Esophagus muscularis mucosa (tissue), 4 donors: ENCODE data around the gene PEX5L. TPM values are rescaled to one million over a fixed set of nuclear protein-coding genes. Genes with fewer than 3 reads are reported as not detected.

ENCODE experiments used
- DNase-seq: peaks from one replicate; pipeline ENCODE4 v3.0.0-alpha.2; 2017; ENCODE audit errors: extremely low spot score
- H3K27ac ChIP-seq, 4 donors: fragments of 200-600 bp; sonication (generic); replicated peaks in 1 of 4; 1 replicate in 3 of 4; 2 replicates in 1 of 4; pipeline ENCODE4 v1.5.1; 2016 to 2019; ENCODE audit warnings: mild to moderate bottlenecking in 1 of 4
- H3K27me3 ChIP-seq, 4 donors: fragments of 200-600 bp; sonication (generic); one replicate each; pipeline versions ENCODE4 v1.5.1 to v1.6.0; 2016 to 2019
- H3K36me3 ChIP-seq, 4 donors: fragments of 200-600 bp; sonication (generic); one replicate each; pipeline ENCODE4 v1.5.1; 2016 to 2019
- H3K4me1 ChIP-seq, 4 donors: fragments of 200-600 bp; sonication (generic); one replicate each; pipeline ENCODE4 v1.5.1; 2016 to 2019
- H3K4me3 ChIP-seq, 4 donors: fragments of 200-600 bp; sonication (generic); 1 replicate in 2 of 4; 2 replicates in 2 of 4; pipeline ENCODE4 v1.5.1; 2016 to 2019; ENCODE audit warnings: mild to moderate bottlenecking in 4 of 4, moderate library complexity in 1 of 4
- H3K9me3 ChIP-seq, 4 donors: fragments of 200-600 bp; sonication (generic); 1 replicate in 3 of 4; 2 replicates in 1 of 4; pipeline ENCODE4 v1.5.1; 2016 to 2019
- EP300 ChIP-seq: sonication (generic); formaldehyde crosslinking; IDR thresholded peaks from one replicate; pipeline ENCODE4 v1.6.1; 2017; ENCODE audit warnings: antibody characterized with exemption
- POLR2A ChIP-seq: fragments of 450-650 bp; IDR thresholded peaks from one replicate; pipeline ENCODE4 v1.6.1; 2017; ENCODE audit warnings: antibody characterized with exemption, moderate library complexity, mild to moderate bottlenecking, low read depth
- POLR2AphosphoS5 ChIP-seq, 2 donors: sonication (generic); formaldehyde crosslinking; IDR thresholded peaks; one replicate each; pipeline ENCODE4 v1.6.1; 2017; ENCODE audit warnings: antibody characterized with exemption in 2 of 2
- WGBS: methylation state at CpG from one replicate; pipeline ENCODE4 v1.1.5; 2018; 5-methylcytosine and 5-hydroxymethylcytosine counted together
- intact Hi-C: fragments of 100-400 bp; cut with DNase I; formaldehyde crosslinking; loops from one replicate; pipeline ENCODE4 v1.15.1; 2023
- total RNA-seq, 4 donors: library from RNA; depleted of rRNA; stranded (reverse); fragments of >200 nt; gene quantifications; one replicate each; pipeline versions ENCODE4 v1.1.0 to v1.2.1, GENCODE V29; 2016
- TF ChIP-seq, protein P1 (sequence below), 3 experiments: fragments of 200-600 bp in 2 of 3; fragments of 450-650 bp in 1 of 3; sonication (generic) in 2 of 3; IDR thresholded peaks; one replicate each; pipeline ENCODE4 v1.5.1; 2017 to 2019; ENCODE audit warnings: antibody characterized with exemption in 3 of 3, mild to moderate bottlenecking in 2 of 3, moderate library complexity in 1 of 3

PEX5L gene
- total RNA-seq, 4 donors from 2014 or later = 0.06 to 0.78 TPM; not detected in 2

DNA sequence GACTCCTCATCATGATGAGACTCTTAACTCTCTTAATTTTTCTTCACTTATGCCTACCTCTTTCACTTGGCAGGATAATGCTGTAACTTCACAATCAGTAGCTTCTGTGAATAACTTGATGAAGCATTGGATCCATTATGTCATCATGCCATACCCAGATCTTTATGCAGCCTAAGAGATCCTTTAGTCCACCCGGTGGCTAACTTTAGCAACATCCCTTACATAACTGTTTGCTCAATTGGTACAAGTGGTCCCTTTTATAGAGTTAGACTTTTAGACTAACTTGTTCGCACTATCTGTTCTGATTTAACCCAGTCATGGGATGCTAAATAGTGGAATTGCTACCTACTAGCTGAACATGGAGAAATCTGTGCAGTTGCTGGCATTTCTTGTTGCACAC is 199.4 kb downstream of the PEX5L start:
- DNase-seq = no peak
- Histone ChIP-seq H3K27ac (no peak overlapping the region), H3K36me3 (no peaks in the 10 kb centered on the region), H3K4me3 (no peak overlapping the region), H3K27me3 (no peaks in the 10 kb centered on the region), H3K4me1 (no peaks in the 10 kb centered on the region), H3K9me3 (no peaks in the 10 kb centered on the region)
- intact Hi-C loops = no loop called here
- 67% methylated on average over 2 of the region's 2 CpGs for WGBS
- TF ChIP-seq POLR2AphosphoS5 (IDR thresholded peaks at IDR 0.05) (no peak), POLR2A (no peak), EP300 (no peak)

DNA sequence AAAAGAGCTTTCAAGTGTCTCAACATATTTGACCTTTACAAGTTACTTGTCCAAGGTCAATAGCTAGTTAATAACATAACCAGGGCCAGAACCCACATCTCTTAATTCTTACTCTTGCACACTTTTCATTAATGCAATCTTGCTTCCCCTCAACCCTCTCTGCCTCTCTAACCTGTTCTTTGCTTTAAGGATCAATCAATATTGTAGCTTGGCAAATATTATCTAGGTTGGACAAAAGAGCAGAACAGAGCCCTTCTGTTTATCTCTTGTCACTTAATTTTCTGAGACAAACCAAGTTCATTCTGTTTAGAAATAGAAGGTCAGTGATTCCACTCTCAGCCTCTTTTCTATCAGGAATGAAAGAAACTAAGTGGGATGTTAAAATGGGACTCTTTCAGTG is 203.4 kb downstream of the PEX5L start:
- Histone ChIP-seq H3K27me3 (no peaks in the 10 kb centered on the region), H3K9me3 (no peaks in the 10 kb centered on the region), H3K4me1 (no peaks in the 10 kb centered on the region), H3K27ac (no peak overlapping the region), H3K36me3 (no peaks in the 10 kb centered on the region), H3K4me3 (no peak overlapping the region)
- TF ChIP-seq POLR2A (no peak), POLR2AphosphoS5 (IDR thresholded peaks at IDR 0.05) (no peak), EP300 (no peak)
- TF ChIP-seq, protein P1, sequence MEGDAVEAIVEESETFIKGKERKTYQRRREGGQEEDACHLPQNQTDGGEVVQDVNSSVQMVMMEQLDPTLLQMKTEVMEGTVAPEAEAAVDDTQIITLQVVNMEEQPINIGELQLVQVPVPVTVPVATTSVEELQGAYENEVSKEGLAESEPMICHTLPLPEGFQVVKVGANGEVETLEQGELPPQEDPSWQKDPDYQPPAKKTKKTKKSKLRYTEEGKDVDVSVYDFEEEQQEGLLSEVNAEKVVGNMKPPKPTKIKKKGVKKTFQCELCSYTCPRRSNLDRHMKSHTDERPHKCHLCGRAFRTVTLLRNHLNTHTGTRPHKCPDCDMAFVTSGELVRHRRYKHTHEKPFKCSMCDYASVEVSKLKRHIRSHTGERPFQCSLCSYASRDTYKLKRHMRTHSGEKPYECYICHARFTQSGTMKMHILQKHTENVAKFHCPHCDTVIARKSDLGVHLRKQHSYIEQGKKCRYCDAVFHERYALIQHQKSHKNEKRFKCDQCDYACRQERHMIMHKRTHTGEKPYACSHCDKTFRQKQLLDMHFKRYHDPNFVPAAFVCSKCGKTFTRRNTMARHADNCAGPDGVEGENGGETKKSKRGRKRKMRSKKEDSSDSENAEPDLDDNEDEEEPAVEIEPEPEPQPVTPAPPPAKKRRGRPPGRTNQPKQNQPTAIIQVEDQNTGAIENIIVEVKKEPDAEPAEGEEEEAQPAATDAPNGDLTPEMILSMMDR (IDR thresholded peaks at IDR 0.05) = no peak
- intact Hi-C loops = no loop called here
- no peak for DNase-seq

DNA sequence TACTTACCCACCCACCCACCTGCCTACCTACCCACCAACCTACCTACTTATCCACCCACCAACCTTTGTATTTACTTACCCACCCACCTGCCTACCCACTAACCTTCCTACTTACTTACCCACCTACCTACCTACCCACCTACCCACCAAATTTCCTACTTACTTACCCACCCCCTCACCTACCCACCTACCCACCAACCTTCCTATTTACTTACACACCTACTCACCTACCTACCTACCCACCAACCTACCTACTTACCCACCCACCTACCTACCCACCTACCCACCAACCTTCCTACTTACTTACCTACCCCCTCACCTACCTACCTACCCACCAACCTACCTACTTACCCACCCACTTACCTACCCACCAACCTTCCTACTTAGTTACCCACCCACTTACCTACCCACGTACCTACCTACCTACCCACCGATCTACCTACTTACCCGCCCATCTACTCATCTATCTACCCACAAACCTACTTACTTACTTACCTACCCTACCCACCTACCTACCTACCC is 204.3 kb downstream of the PEX5L start:
- Histone ChIP-seq H3K4me3 (no peak overlapping the region), H3K9me3 (no peaks in the 10 kb centered on the region), H3K27ac (no peak overlapping the region), H3K27me3 (no peaks in the 10 kb centered on the region), H3K4me1 (no peaks in the 10 kb centered on the region), H3K36me3 (no peaks in the 10 kb centered on the region)
- no peak for DNase-seq
- intact Hi-C loops = no loop called here
- TF ChIP-seq EP300 (no peak), POLR2AphosphoS5 (IDR thresholded peaks at IDR 0.05) (no peak), POLR2A (no peak)
- TF ChIP-seq, protein P1 (IDR thresholded peaks at IDR 0.05) = no peak
- 91% methylated on average over 3 of the region's 3 CpGs for WGBS

DNA sequence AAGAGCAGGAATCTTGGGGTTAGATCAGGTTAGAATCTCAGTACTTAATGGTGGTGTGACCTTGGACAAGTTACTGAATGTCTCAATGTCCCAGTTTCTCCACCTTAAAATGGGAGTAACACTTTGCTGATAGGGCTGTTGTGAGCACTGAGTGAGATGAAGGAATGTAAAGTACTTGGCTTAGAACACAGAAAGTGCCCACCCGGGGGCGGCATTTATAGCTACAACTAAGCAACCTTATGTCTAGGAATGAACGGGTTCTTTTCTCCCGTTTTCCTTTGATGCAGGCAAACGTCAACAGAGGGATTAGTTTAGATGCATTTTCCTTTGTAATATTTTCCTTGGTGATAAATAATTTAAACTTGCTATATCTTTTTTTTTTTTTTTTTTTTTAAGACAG is 207.3 kb downstream of the PEX5L start:
- intact Hi-C loops = no loop called here
- H3K36me3 ChIP-seq = no peaks in the 10 kb centered on the region
- H3K9me3 ChIP-seq = no peaks in the 10 kb centered on the region
- DNase-seq = no peak
- H3K27me3 ChIP-seq = no peaks in the 10 kb centered on the region
- TF ChIP-seq, protein P1 (IDR thresholded peaks at IDR 0.05) = no peak
- TF ChIP-seq EP300 (no peak), POLR2AphosphoS5 (IDR thresholded peaks at IDR 0.05) (no peak), POLR2A (no peak)
- no peak overlapping the region for H3K27ac ChIP-seq
- H3K4me1 ChIP-seq = no peaks in the 10 kb centered on the region
- H3K4me3 ChIP-seq = no peak overlapping the region
- WGBS = 75% methylated on average over 5 of the region's 5 CpGs

DNA sequence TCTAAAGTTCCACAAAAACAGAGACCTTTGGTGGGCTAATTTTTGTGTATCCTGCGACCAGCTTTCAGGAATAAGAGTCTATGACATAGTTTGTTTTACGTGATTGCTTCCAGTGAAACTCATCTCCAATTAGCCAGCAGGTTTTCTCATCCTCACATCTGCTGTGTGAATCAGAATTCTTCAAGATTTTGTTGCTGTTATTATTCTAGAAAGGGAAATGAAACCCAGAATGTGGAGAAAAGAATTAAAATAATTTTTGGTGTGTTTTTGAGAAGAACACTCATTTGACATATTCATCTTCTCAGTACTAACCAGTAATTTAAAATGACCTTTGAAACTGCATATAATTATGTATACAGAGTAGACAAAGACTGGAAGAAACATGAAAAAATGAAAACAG is 208.0 kb downstream of the PEX5L start:
- no peak for TF ChIP-seq POLR2AphosphoS5 (IDR thresholded peaks at IDR 0.05)
- no peak for TF ChIP-seq EP300
- no peak for TF ChIP-seq POLR2A
- TF ChIP-seq, protein P1 (IDR thresholded peaks at IDR 0.05) = no peak
- H3K27ac ChIP-seq = no peak overlapping the region
- intact Hi-C loops = no loop called here
- no peak for DNase-seq
- no peaks in the 10 kb centered on the region for H3K9me3 ChIP-seq
- no peaks in the 10 kb centered on the region for H3K4me1 ChIP-seq
- H3K27me3 ChIP-seq = no peaks in the 10 kb centered on the region
- WGBS = 73% methylated on average over 2 of the region's 2 CpGs
- no peak overlapping the region for H3K4me3 ChIP-seq
- H3K36me3 ChIP-seq = no peaks in the 10 kb centered on the region
